Measurements from ENCODE around the gene APOO.

- TF ChIP-seq, protein P1, sequence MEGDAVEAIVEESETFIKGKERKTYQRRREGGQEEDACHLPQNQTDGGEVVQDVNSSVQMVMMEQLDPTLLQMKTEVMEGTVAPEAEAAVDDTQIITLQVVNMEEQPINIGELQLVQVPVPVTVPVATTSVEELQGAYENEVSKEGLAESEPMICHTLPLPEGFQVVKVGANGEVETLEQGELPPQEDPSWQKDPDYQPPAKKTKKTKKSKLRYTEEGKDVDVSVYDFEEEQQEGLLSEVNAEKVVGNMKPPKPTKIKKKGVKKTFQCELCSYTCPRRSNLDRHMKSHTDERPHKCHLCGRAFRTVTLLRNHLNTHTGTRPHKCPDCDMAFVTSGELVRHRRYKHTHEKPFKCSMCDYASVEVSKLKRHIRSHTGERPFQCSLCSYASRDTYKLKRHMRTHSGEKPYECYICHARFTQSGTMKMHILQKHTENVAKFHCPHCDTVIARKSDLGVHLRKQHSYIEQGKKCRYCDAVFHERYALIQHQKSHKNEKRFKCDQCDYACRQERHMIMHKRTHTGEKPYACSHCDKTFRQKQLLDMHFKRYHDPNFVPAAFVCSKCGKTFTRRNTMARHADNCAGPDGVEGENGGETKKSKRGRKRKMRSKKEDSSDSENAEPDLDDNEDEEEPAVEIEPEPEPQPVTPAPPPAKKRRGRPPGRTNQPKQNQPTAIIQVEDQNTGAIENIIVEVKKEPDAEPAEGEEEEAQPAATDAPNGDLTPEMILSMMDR (conservative IDR thresholded peaks at IDR 0.05), result no peak
- no peak for TF ChIP-seq EZH2 (IDR thresholded peaks at IDR 0.05; ENCODE audit: low read depth)
Observed at GRCh38 chrX:23900220-23900797, 7.4 kb downstream of the APOO start.

Data from PC-9 (cell line).